ENCODE results near the gene VPS33A. TPM values are rescaled to one million over a fixed set of nuclear protein-coding genes. Genes with fewer than 3 reads are reported as not detected.

Gene VPS33A
- total and polyA plus RNA-seq, 2 of the 13 experiments (the other 11 are each of a cell fraction or from before 2014, with no cell fraction given), result 11.0 to 43.6 TPM

DNA sequence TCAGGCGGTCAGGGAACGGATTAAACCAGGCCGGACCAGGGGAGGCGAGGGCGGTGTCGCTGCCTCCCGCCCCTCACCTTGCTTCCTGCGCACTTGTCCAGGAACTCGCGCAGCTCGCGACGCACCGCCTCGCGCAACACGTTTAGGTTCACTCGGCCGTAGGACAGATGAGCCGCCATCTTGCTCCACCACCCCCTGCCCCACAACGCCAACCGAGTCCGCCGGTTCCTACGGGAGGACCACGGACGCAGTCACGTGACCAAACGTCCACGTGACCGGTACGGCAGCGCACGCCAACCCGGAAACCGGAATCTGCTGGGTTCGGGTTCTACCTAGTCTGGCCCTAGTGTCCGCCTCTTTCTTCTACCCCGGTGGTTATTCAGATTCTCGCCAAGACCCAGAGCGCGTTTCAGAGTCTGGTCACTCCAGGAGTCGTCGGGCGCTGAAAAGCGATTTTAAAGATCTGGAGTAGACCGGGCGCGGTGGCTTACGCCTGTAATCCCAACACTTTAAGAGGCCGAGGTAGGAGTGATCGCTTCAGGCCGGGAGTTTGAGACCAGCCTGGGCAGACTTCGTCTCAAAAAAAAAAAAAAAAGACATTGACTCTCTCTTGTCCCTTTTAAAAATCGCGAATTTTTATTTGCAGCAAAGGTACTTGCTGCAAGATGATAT is at the start of gene VPS33A (continued):
- TF ChIP-seq, protein P1, sequence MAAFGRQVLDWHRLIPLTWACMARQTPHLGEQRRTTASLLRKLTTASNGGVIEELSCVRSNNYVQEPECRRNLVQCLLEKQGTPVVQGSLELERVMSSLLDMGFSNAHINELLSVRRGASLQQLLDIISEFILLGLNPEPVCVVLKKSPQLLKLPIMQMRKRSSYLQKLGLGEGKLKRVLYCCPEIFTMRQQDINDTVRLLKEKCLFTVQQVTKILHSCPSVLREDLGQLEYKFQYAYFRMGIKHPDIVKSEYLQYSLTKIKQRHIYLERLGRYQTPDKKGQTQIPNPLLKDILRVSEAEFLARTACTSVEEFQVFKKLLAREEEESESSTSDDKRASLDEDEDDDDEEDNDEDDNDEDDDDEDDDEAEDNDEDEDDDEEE (CRISPR knock-in tag; IDR thresholded peaks at IDR 0.05), result peak; percentile 96
- peak; percentile 82 for TF ChIP-seq ZMAT3 (CRISPR knock-in tag; conservative IDR thresholded peaks at IDR 0.05)
- TF ChIP-seq, protein P2, sequence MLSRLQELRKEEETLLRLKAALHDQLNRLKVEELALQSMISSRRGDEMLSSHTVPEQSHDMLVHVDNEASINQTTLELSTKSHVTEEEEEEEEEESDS (CRISPR knock-in tag; IDR thresholded peaks at IDR 0.05; ENCODE audit: borderline replicate concordance), result peak; percentile 53; the same call in 1 of the 2 replicates
- TF ChIP-seq ZNF484 (CRISPR knock-in tag; IDR thresholded peaks at IDR 0.05; ENCODE audit: borderline replicate concordance, low read depth), result no peak
- TF ChIP-seq, protein P3, sequence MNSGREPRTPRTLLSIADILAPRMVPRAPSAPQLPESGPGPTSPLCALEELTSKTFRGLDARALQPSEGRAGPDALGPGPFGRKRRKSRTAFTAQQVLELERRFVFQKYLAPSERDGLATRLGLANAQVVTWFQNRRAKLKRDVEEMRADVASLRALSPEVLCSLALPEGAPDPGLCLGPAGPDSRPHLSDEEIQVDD (CRISPR knock-in tag; IDR thresholded peaks at IDR 0.05; ENCODE audit: borderline replicate concordance), result peak; percentile 60; the same call in 1 of the 2 replicates
- TF ChIP-seq, protein P4, sequence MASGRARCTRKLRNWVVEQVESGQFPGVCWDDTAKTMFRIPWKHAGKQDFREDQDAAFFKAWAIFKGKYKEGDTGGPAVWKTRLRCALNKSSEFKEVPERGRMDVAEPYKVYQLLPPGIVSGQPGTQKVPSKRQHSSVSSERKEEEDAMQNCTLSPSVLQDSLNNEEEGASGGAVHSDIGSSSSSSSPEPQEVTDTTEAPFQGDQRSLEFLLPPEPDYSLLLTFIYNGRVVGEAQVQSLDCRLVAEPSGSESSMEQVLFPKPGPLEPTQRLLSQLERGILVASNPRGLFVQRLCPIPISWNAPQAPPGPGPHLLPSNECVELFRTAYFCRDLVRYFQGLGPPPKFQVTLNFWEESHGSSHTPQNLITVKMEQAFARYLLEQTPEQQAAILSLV (CRISPR knock-in tag; IDR thresholded peaks at IDR 0.05; ENCODE audit: borderline replicate concordance), result peak; percentile 73
- TF ChIP-seq ZNF468 (CRISPR knock-in tag; IDR thresholded peaks at IDR 0.05), result no peak
- peak; percentile 98 for TF ChIP-seq DMAP1 (CRISPR knock-in tag; IDR thresholded peaks at IDR 0.05)
- peak; percentile 82 for TF ChIP-seq ASH2L (IDR thresholded peaks at IDR 0.05; ENCODE audit: insufficient read length, low read depth, low read length)
- TF ChIP-seq YEATS2 (CRISPR knock-in tag; IDR thresholded peaks at IDR 0.05; ENCODE audit: borderline replicate concordance), result peak; percentile 93
- TF ChIP-seq, protein P5, sequence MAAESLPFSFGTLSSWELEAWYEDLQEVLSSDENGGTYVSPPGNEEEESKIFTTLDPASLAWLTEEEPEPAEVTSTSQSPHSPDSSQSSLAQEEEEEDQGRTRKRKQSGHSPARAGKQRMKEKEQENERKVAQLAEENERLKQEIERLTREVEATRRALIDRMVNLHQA (CRISPR knock-in tag; IDR thresholded peaks at IDR 0.05), result no peak
- no peak for TF ChIP-seq ATAD3A (CRISPR knock-in tag; IDR thresholded peaks at IDR 0.05)
- peak; percentile 76; the same call in 1 of the 2 replicates for TF ChIP-seq ETV5 (CRISPR knock-in tag; IDR thresholded peaks at IDR 0.05; ENCODE audit: borderline replicate concordance)
- TF ChIP-seq REXO4 (CRISPR knock-in tag; IDR thresholded peaks at IDR 0.05; ENCODE audit: borderline replicate concordance), result no peak
- TF ChIP-seq, protein P6, sequence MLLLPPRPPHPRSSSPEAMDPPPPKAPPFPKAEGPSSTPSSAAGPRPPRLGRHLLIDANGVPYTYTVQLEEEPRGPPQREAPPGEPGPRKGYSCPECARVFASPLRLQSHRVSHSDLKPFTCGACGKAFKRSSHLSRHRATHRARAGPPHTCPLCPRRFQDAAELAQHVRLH (CRISPR knock-in tag; IDR thresholded peaks at IDR 0.05; ENCODE audit: borderline replicate concordance, low read depth), result peak; percentile 95
- TF ChIP-seq ZFP36 (IDR thresholded peaks at IDR 0.05; ENCODE audit: borderline replicate concordance, low read depth, low read length, partially characterized antibody), result no peak
- TF ChIP-seq PPARG (CRISPR knock-in tag; conservative IDR thresholded peaks at IDR 0.05), result peak; percentile 30; the same call in 1 of the 2 replicates
- peak; percentile 76; the same call in 1 of the 2 replicates for TF ChIP-seq ARNT2 (CRISPR knock-in tag; IDR thresholded peaks at IDR 0.05; ENCODE audit: low read depth)
- peak; percentile 97; the same call in 1 of the 2 replicates for TF ChIP-seq ZNF619 (CRISPR knock-in tag; IDR thresholded peaks at IDR 0.05)
- TF ChIP-seq GFI1 (CRISPR knock-in tag; IDR thresholded peaks at IDR 0.05; ENCODE audit: borderline replicate concordance), result peak; percentile 20; the same call in 1 of the 2 replicates
- TF ChIP-seq, protein P7, sequence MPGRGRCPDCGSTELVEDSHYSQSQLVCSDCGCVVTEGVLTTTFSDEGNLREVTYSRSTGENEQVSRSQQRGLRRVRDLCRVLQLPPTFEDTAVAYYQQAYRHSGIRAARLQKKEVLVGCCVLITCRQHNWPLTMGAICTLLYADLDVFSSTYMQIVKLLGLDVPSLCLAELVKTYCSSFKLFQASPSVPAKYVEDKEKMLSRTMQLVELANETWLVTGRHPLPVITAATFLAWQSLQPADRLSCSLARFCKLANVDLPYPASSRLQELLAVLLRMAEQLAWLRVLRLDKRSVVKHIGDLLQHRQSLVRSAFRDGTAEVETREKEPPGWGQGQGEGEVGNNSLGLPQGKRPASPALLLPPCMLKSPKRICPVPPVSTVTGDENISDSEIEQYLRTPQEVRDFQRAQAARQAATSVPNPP (CRISPR knock-in tag; IDR thresholded peaks at IDR 0.05), result no peak
- TF ChIP-seq FOXA3 (CRISPR knock-in tag; IDR thresholded peaks at IDR 0.05), result peak; percentile 76
- peak; percentile 73 for TF ChIP-seq KAT7 (CRISPR knock-in tag; IDR thresholded peaks at IDR 0.05; ENCODE audit: borderline replicate concordance)
- peak; percentile 44; the same call in 1 of the 2 replicates for TF ChIP-seq RFXAP (CRISPR knock-in tag; IDR thresholded peaks at IDR 0.05; ENCODE audit: borderline replicate concordance)
- 0 out of 2 replicates have a peak, but pooled peaks have one; percentile 30 for TF ChIP-seq RFXANK (CRISPR knock-in tag; IDR thresholded peaks at IDR 0.05)

Data from HepG2 (cell line).